NB4 (cell line): ENCODE data around the gene DAB2IP.

Source experiments
- DNase-seq: peaks from one replicate; pipeline ENCODE4 v3.0.0; 2010; ENCODE audit warnings: low read depth
- H3K4me3 ChIP-seq: one replicate; pipeline ENCODE4 v1.5.1; 2011; ENCODE audit warnings: mild to moderate bottlenecking, low read depth, low read length, moderate library complexity
- CTCF ChIP-seq: IDR thresholded peaks from one replicate; pipeline ENCODE4 v1.5.1; 2012; ENCODE audit warnings: low read depth, low read length
- MAX ChIP-seq: IDR thresholded peaks from 2 replicates; pipeline ENCODE4 v1.6.1; 2011; ENCODE audit warnings: low read depth, low read length
- MYC ChIP-seq: IDR thresholded peaks from 2 replicates; pipeline ENCODE4 v1.6.1; 2011; ENCODE audit warnings: low read depth, low read length
- POLR2A ChIP-seq: IDR thresholded peaks from 2 replicates; pipeline ENCODE4 v1.6.1; 2011; ENCODE audit warnings: mild to moderate bottlenecking; ENCODE audit not compliant: insufficient read length; ENCODE audit errors: extremely low read depth

Gene DAB2IP

GRCh38 chr9:121824651-121825030, 173.2 kb downstream of the DAB2IP start:
- no peak for TF ChIP-seq POLR2A
- no peak for TF ChIP-seq MAX
- no peak for TF ChIP-seq MYC
- no peak for TF ChIP-seq CTCF
- H3K4me3 ChIP-seq = no peak overlapping the region
- no peak for DNase-seq

GRCh38 chr9:121825031-121825691, 173.7 kb downstream of the DAB2IP start:
- TF ChIP-seq CTCF (no peak), MAX (no peak), MYC (no peak), POLR2A (no peak)
- peak; percentile 22 for DNase-seq
- H3K4me3 ChIP-seq = no peak overlapping the region

- TF ChIP-seq CTCF (no peak), MAX (no peak), MYC (no peak), POLR2A (no peak)
- no peak overlapping the region for H3K4me3 ChIP-seq
- no peak for DNase-seq
Observed at GRCh38 chr9:121826711-121827110, 175.3 kb downstream of the DAB2IP start.

- TF ChIP-seq MAX (no peak), MYC (no peak), POLR2A (no peak), CTCF (no peak)
- DNase-seq = no peak
- no peak overlapping the region for H3K4me3 ChIP-seq
Observed at GRCh38 chr9:121827251-121827967, 176.0 kb downstream of the DAB2IP start.

- DNase-seq = no peak
- no peak for TF ChIP-seq MYC
- TF ChIP-seq CTCF = no peak
- no peak for TF ChIP-seq POLR2A
Observed at GRCh38 chr9:121830441-121831140, 179.2 kb downstream of the DAB2IP start.

More at GRCh38 chr9:121830441-121831140, 179.2 kb downstream of the DAB2IP start:
- no peak overlapping the region for H3K4me3 ChIP-seq
